ENCODE data around the gene CSF2. TPM values are rescaled to one million over a fixed set of nuclear protein-coding genes. Genes with fewer than 3 reads are reported as not detected.

CSF2 gene
- total RNA-seq, 2 donors from 2014 or later, result not detected

GRCh38 chr5:132044207-132044606, 29.4 kb upstream of the CSF2 start:
- Histone ChIP-seq H3K9me3 (no peaks in the 10 kb centered on the region), H3K27ac (no peak overlapping the region), H3K4me3 (no peak overlapping the region), H3K4me1 (no peaks in the 10 kb centered on the region), H3K27me3 (no peaks in the 10 kb centered on the region), H3K36me3 (no peaks in the 10 kb centered on the region)
- TF ChIP-seq CTCF (IDR thresholded peaks at IDR 0.05), result no peak
- DNase-seq (ENCODE audit: low spot score), result peak; percentile 54

- no peak overlapping the region for H3K27ac ChIP-seq
- peak; percentile 48 for DNase-seq (ENCODE audit: low spot score)
- no peaks in the 10 kb centered on the region for H3K4me1 ChIP-seq
- no peak overlapping the region for H3K4me3 ChIP-seq
- TF ChIP-seq CTCF (IDR thresholded peaks at IDR 0.05), result no peak
- H3K9me3 ChIP-seq, result no peaks in the 10 kb centered on the region
- H3K27me3 ChIP-seq, result no peaks in the 10 kb centered on the region
- H3K36me3 ChIP-seq, result no peaks in the 10 kb centered on the region
Observed at GRCh38 chr5:132046880-132047299, 26.7 kb upstream of the CSF2 start.

- TF ChIP-seq CTCF (IDR thresholded peaks at IDR 0.05), result no peak
- Histone ChIP-seq H3K4me1 (no peaks in the 10 kb centered on the region), H3K27me3 (no peaks in the 10 kb centered on the region), H3K4me3 (no peak overlapping the region), H3K9me3 (no peaks in the 10 kb centered on the region), H3K36me3 (no peaks in the 10 kb centered on the region), H3K27ac (no peak overlapping the region)
- no peak for DNase-seq (ENCODE audit: low spot score)
Observed at GRCh38 chr5:132049093-132049492, 24.5 kb upstream of the CSF2 start.

GRCh38 chr5:132049559-132049958, 24.0 kb upstream of the CSF2 start:
- H3K9me3 ChIP-seq, result no peaks in the 10 kb centered on the region
- H3K4me3 ChIP-seq, result no peak overlapping the region
- H3K27ac ChIP-seq, result no peak overlapping the region
- peak; percentile 36 for DNase-seq (ENCODE audit: low spot score)
- H3K27me3 ChIP-seq, result no peaks in the 10 kb centered on the region
- H3K36me3 ChIP-seq, result no peaks in the 10 kb centered on the region
- no peaks in the 10 kb centered on the region for H3K4me1 ChIP-seq
- no peak for TF ChIP-seq CTCF (IDR thresholded peaks at IDR 0.05)

- no peaks in the 10 kb centered on the region for H3K36me3 ChIP-seq
- no peak overlapping the region for H3K4me3 ChIP-seq
- peak; percentile 54 for DNase-seq (ENCODE audit: low spot score)
- H3K27me3 ChIP-seq, result no peaks in the 10 kb centered on the region
- TF ChIP-seq CTCF (IDR thresholded peaks at IDR 0.05), result no peak
- H3K9me3 ChIP-seq, result no peaks in the 10 kb centered on the region
- no peak overlapping the region for H3K27ac ChIP-seq
- H3K4me1 ChIP-seq, result no peaks in the 10 kb centered on the region
Observed at GRCh38 chr5:132050136-132050535, 23.5 kb upstream of the CSF2 start.
